ENCODE measurements around the gene ASXL1. TPM values are rescaled to one million over a fixed set of nuclear protein-coding genes. Genes with fewer than 3 reads are reported as not detected.

Gene ASXL1
- total RNA-seq, 1 donor from 2014 or later: 71.9 TPM

DNA sequence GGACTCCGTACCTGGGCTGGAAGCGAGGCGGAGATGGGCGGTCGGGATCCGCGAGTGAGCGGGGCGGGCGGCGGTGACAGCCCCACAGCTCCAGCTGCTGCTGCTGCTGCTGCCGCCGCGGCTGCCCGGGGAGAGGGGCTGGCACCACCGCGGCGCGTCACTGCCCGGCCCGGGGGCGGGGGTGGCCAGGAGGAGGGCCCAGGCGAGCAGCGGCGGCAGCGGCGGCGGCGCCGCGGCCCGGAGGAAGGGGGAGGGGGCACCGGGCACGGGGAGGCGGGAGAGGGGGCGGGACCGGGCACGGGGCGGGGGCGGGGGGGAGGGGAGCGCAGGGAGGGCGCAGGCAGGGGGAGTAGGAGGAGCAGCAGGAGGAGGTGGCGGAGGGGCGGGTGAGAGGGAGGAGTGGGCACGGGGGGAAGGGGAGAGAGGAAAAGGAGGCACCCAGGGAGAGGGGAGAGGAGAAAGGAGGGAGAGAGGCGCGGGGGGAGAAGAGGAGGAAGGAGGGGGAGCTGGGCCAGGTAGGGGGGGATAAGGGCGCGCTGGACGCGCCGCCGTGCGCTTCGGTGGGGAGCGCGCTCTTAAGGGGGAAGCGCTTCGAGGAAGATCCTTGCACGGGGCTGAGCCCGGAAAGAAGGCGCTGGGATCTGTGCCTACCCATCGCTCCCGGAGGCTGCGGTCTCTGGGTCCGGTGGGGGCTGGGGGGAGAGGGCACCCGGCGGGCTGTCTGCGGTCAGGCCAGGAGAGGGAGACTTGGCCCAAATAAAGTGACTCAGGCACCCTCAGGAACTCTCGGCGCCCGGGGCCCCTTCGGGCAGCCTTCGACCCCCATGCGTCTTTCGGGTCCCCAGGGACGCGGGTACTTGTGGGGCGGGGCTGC is 125.5 kb downstream of the ASXL1 start:
- intact Hi-C loops (cut with DNase I): no loop called here
- Histone ChIP-seq H3K9me3 (no peaks in the 10 kb centered on the region), H3K4me3 (peak overlapping the region; percentile 73), H3K36me3 (no peaks in the 10 kb centered on the region), H3K4me1 (peaks cover 53% of the 10 kb centered on the region), H3K27ac (peak overlapping the region; percentile 76), H3K27me3 (ENCODE audit: low read depth) (no peaks in the 10 kb centered on the region)
- DNase-seq: peak; percentile 80
- TF ChIP-seq, protein P1, sequence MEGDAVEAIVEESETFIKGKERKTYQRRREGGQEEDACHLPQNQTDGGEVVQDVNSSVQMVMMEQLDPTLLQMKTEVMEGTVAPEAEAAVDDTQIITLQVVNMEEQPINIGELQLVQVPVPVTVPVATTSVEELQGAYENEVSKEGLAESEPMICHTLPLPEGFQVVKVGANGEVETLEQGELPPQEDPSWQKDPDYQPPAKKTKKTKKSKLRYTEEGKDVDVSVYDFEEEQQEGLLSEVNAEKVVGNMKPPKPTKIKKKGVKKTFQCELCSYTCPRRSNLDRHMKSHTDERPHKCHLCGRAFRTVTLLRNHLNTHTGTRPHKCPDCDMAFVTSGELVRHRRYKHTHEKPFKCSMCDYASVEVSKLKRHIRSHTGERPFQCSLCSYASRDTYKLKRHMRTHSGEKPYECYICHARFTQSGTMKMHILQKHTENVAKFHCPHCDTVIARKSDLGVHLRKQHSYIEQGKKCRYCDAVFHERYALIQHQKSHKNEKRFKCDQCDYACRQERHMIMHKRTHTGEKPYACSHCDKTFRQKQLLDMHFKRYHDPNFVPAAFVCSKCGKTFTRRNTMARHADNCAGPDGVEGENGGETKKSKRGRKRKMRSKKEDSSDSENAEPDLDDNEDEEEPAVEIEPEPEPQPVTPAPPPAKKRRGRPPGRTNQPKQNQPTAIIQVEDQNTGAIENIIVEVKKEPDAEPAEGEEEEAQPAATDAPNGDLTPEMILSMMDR (IDR thresholded peaks at IDR 0.05): no peak
- ATAC-seq: peak; percentile 77 to 84

DNA sequence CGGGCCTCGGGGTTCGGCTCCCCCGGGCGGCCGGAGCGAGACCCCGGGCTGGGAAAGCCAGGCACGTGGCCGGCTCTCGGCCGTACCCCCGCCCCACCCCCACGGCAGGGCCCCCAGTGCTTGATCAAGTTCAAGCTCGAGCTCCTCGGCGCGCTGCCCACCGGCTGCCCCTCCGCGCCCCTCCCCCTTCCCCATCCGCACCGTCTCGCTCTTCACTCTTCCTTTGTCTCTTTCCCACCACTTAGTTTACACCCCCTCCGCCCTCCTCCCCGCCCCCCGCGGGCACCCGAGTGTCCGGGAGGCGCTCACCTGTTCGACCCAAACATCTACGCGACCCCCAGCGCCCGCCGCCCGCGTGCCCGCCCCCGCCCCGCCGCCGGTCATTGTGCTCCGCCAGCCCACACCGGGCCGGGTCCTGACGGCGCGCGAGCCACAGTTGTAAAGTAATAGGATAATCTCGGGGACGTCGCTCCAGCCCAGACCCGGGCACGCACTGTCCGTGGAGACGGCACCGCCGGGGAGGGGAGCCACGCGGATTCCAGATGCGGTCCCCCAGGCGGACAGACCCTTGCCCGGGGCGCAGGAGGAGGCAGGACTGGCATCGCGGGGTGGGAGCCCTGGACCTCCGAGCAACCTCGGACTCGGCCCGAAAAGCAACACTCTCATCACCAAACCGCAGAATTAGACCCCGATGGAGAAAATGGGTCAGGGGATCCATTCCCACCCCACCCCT is 126.3 kb downstream of the ASXL1 start:
- intact Hi-C loops (cut with DNase I): no loop called here
- H3K4me1 ChIP-seq: peaks cover 45% of the 10 kb centered on the region
- H3K27ac ChIP-seq: peak overlapping the region; percentile 76
- H3K27me3 ChIP-seq (ENCODE audit: low read depth): no peaks in the 10 kb centered on the region
- H3K4me3 ChIP-seq: peak overlapping the region; percentile 73
- peak; percentile 47 to 52 for ATAC-seq
- no peaks in the 10 kb centered on the region for H3K36me3 ChIP-seq
- H3K9me3 ChIP-seq: no peaks in the 10 kb centered on the region
- TF ChIP-seq, protein P1 (IDR thresholded peaks at IDR 0.05): no peak
- peak; percentile 65 for DNase-seq

DNA sequence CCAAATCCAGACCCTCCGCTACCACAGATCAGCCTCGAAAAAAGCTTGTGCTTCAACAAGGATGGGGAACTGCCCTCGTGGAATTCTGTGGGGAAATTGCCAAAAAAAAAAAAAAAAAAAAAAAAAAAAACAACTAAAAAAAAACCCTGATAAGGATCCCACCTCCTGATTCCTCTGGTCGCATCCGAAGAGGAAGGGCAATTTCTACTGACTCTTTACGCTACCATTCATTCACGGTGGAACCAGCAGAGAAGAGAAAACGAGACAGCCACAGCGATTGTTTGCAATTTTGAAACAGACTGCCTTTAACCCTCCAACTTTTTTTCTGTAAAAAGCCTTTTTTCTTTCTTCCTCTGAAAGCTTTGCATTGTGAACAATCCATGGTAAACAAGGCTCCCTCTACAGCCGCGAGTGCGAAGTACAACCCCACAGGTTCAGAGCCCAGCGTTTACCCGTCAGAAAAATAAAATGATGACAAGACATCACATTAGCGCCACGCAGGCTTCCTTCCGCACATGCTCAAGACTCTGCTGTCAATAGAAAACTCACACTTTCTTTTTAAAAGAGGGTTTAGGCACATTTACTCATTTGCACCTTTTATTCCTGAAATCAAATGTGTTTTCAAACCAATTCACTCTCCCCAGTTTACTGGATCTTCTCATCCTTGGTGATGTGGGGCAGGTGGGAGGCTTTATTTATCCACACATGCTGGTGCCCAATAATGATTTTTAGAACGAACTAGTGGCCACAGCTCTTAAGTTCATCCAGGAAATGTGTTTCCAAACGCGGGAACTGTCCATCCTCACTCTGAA is 127.0 kb downstream of the ASXL1 start:
- Histone ChIP-seq H3K27ac (peak overlapping the region; percentile 76), H3K27me3 (ENCODE audit: low read depth) (no peaks in the 10 kb centered on the region), H3K36me3 (no peaks in the 10 kb centered on the region), H3K9me3 (no peaks in the 10 kb centered on the region), H3K4me3 (peak overlapping the region; percentile 73), H3K4me1 (peaks cover 37% of the 10 kb centered on the region)
- intact Hi-C loops (cut with DNase I): no loop called here
- TF ChIP-seq, protein P1 (IDR thresholded peaks at IDR 0.05): peak; percentile 86
- DNase-seq (peak; percentile 79), ATAC-seq (peak; percentile 65 to 66)

DNA sequence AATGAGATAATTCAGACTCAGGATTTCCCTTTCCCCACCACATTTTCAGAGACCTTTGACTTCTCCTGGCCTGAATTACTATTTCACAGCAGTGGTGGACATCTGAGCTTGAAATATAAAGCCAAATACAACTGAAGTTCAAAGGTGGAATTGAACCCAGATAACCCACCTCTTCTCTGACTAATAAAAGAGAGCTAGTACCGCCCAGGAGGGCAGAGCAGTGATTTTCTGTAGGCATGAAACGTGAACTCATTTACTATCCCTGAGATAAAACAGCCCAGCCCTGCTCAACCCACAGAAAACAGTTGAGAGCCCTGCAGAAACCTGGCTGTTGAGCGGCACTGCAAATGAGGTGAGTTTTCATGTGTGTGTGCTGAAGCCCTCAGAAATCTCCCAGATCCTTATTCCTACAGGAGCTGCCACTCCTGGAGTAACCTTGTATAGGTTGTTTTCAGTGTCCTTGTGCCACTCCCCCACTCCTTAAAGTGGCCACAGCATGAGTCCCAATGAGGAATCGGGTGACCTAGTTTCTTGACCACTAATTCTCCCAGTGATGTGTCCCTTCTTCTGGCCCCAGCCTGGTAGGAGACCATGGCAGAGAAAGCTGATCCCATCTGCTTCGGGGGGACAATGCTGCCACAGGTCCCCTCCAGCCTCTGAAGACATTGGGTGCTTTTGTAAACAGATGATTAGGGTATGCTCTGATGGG is 127.8 kb downstream of the ASXL1 start:
- Histone ChIP-seq H3K27me3 (ENCODE audit: low read depth) (no peaks in the 10 kb centered on the region), H3K4me3 (no peak overlapping the region), H3K36me3 (no peaks in the 10 kb centered on the region), H3K4me1 (peaks cover 29% of the 10 kb centered on the region), H3K27ac (no peak overlapping the region), H3K9me3 (no peaks in the 10 kb centered on the region)
- TF ChIP-seq, protein P1 (IDR thresholded peaks at IDR 0.05): no peak
- intact Hi-C loops (cut with DNase I): no loop called here
- DNase-seq: no peak
- no peak for ATAC-seq

DNA sequence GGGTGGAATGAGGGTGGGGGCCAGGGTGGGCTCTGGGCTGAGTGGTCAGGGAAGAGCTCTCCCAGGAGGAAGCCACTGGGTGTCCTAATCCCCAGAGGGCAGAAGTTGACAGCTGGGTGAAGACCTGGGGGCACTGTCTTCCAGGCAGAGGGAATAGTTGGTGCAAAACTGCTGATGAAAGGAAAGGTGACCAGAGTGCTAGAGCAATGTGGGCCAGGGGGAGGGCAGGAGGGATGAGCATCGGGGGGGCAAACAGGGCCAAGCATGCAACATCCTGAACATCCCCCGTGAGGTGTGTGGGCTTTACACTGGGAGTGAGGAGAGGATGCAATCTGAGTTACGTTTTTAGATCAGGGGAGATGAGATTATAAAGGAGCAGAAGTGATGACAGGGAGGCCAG is 129.2 kb downstream of the ASXL1 start:
- H3K27ac ChIP-seq: no peak overlapping the region
- TF ChIP-seq, protein P1 (IDR thresholded peaks at IDR 0.05): no peak
- H3K4me1 ChIP-seq: peaks cover 15% of the 10 kb centered on the region
- no peaks in the 10 kb centered on the region for H3K27me3 ChIP-seq (ENCODE audit: low read depth)
- intact Hi-C loops (cut with DNase I): no loop called here
- H3K4me3 ChIP-seq: no peak overlapping the region
- ATAC-seq: no peak
- DNase-seq: no peak
- no peaks in the 10 kb centered on the region for H3K36me3 ChIP-seq
- H3K9me3 ChIP-seq: no peaks in the 10 kb centered on the region
